Hepatocyte (in vitro differentiated cells): Measurements from ENCODE around the gene PDE11A. TPM values are rescaled to one million over a fixed set of nuclear protein-coding genes. Genes with fewer than 3 reads are reported as not detected.

ENCODE experiments used
- DNase-seq: peaks from one replicate; pipeline ENCODE4 v3.0.0-alpha.2; 2016; ENCODE audit warnings: low spot score
- H2AFZ ChIP-seq: fragments of 200-600 bp; sonication (generic); 2 replicates; pipeline ENCODE4 v1.6.0; 2016; ENCODE audit warnings: antibody characterized with exemption, mild to moderate bottlenecking
- H3K27ac ChIP-seq: fragments of 200-600 bp; sonication (generic); 2 replicates; pipeline ENCODE4 v1.5.1; 2016; ENCODE audit warnings: mild to moderate bottlenecking
- H3K27me3 ChIP-seq: fragments of 200-600 bp; sonication (generic); 2 replicates; pipeline ENCODE4 v1.6.1; 2016
- H3K36me3 ChIP-seq: fragments of 200-600 bp; sonication (generic); replicated peaks from 2 replicates; pipeline ENCODE4 v1.5.1; 2016; ENCODE audit warnings: low read depth; ENCODE audit not compliant: insufficient read depth
- H3K4me1 ChIP-seq: fragments of 200-600 bp; sonication (generic); 2 replicates; pipeline ENCODE4 v1.5.1; 2016; ENCODE audit warnings: mild to moderate bottlenecking, moderate library complexity; ENCODE audit not compliant: insufficient read depth
- H3K4me2 ChIP-seq: fragments of 200-600 bp; sonication (generic); 2 replicates; pipeline ENCODE4 v1.6.0; 2016
- H3K4me3 ChIP-seq: fragments of 200-600 bp; sonication (generic); 2 replicates; pipeline ENCODE4 v1.5.1; 2016; ENCODE audit warnings: mild to moderate bottlenecking
- H3K79me2 ChIP-seq: fragments of 200-600 bp; sonication (generic); 2 replicates; pipeline ENCODE4 v1.6.0; 2017; ENCODE audit warnings: mild to moderate bottlenecking
- H3K9me2 ChIP-seq: fragments of 200-600 bp; sonication (generic); replicated peaks from 2 replicates; pipeline ENCODE4 v1.6.0; 2017; ENCODE audit warnings: mild to moderate bottlenecking; ENCODE audit not compliant: insufficient read depth
- H3K9me3 ChIP-seq: fragments of 200-600 bp; sonication (generic); 2 replicates; pipeline ENCODE4 v1.5.1; 2016; ENCODE audit warnings: low read depth, mild to moderate bottlenecking
- H4K20me1 ChIP-seq: fragments of 200-600 bp; sonication (generic); 2 replicates; pipeline ENCODE4 v1.6.0; 2016; ENCODE audit warnings: mild to moderate bottlenecking; ENCODE audit not compliant: insufficient read depth, poor library complexity, severe bottlenecking
- EZH2 ChIP-seq: fragments of 200-600 bp; sonication (generic); IDR thresholded peaks from 2 replicates; pipeline ENCODE4 v1.6.1; 2016; ENCODE audit warnings: antibody characterized with exemption, mild to moderate bottlenecking, borderline replicate concordance
- EZH2phosphoT487 ChIP-seq: fragments of 200-600 bp; sonication (generic); IDR thresholded peaks from one replicate; pipeline ENCODE4 v1.6.1; 2018; ENCODE audit warnings: antibody characterized with exemption, mild to moderate bottlenecking, low read depth, moderate library complexity; ENCODE audit not compliant: unreplicated experiment, severe bottlenecking
- WGBS: methylation state at CpG from one replicate; pipeline ENCODE4 v1.1.6; 2016; ENCODE audit warnings: low lambda C conversion rate; ENCODE audit errors: missing lambda C conversion rate; 5-methylcytosine and 5-hydroxymethylcytosine counted together
- polyA plus RNA-seq: library from polyadenylated mRNA; unstranded; fragments of >200 nt; fragmentation: Nextera tagmentation; extraction: Ambion mirVana; gene quantifications from 2 replicates; pipeline ENCODE4 v1.2.1, GENCODE V29; 2016
- total RNA-seq: library from RNA; depleted of rRNA; stranded (reverse); fragments of >200 nt; gene quantifications from 2 replicates; pipeline ENCODE4 v1.2.3, GENCODE V29; 2014
- TF ChIP-seq, protein P1 (sequence below): fragments of 200-600 bp; sonication (generic); IDR thresholded peaks from 2 replicates; pipeline ENCODE4 v1.5.1; 2016; ENCODE audit warnings: antibody characterized with exemption, mild to moderate bottlenecking; ENCODE audit not compliant: poor library complexity

PDE11A gene
- total and polyA plus RNA-seq, 2 experiments from 2014 or later, result 0.71 to 1.9 TPM

DNA sequence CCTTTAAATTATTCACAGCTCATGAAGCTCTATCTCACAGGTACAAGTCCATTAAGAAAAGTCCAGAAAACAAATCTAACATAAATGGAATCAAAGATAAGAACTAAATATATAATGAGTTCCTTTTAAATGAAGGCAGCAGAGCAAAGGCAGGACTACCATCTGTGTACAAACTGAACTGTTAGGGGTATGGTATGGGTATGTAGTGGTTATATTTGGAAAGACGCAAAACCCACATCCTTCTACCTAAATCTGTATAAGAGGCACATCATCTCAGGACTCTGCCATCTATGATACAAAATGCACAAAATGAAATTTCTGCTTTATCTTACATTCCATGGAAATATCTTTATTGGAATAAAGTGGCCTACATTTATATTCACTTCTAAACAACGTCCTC lies 59.9 kb downstream of the PDE11A start:
- Histone ChIP-seq H3K36me3 (no peaks in the 10 kb centered on the region), H2AFZ (no peak overlapping the region), H3K4me1 (no peaks in the 10 kb centered on the region), H3K27me3 (no peaks in the 10 kb centered on the region), H3K79me2 (no peaks in the 10 kb centered on the region), H3K4me2 (no peak overlapping the region), H4K20me1 (no peaks in the 10 kb centered on the region), H3K4me3 (no peak overlapping the region), H3K9me3 (no peaks in the 10 kb centered on the region), H3K27ac (no peak overlapping the region), H3K9me2 (no peaks in the 10 kb centered on the region)
- WGBS, result 93% methylated on average over 2 of the region's 2 CpGs
- no peak for TF ChIP-seq EZH2phosphoT487
- TF ChIP-seq, protein P1, sequence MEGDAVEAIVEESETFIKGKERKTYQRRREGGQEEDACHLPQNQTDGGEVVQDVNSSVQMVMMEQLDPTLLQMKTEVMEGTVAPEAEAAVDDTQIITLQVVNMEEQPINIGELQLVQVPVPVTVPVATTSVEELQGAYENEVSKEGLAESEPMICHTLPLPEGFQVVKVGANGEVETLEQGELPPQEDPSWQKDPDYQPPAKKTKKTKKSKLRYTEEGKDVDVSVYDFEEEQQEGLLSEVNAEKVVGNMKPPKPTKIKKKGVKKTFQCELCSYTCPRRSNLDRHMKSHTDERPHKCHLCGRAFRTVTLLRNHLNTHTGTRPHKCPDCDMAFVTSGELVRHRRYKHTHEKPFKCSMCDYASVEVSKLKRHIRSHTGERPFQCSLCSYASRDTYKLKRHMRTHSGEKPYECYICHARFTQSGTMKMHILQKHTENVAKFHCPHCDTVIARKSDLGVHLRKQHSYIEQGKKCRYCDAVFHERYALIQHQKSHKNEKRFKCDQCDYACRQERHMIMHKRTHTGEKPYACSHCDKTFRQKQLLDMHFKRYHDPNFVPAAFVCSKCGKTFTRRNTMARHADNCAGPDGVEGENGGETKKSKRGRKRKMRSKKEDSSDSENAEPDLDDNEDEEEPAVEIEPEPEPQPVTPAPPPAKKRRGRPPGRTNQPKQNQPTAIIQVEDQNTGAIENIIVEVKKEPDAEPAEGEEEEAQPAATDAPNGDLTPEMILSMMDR, result no peak
- TF ChIP-seq EZH2, result no peak
- DNase-seq, result no peak

DNA sequence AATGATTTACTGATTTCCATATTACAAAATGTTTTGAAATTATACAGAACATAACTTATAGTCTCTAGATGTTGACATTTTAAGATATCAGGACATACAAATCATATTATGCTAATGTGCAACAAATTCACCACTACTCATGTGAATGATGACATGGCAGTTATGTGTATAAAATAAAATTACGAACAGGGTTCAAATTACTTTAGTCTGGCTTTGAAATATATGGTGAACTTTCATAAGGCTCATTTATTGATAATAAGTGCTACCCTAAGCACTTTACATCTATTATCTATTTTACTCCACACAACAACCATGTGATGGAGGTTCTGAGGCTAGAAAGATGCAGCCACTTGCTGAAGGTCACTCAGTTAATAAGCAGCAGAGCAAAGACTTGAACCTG lies 62.8 kb downstream of the PDE11A start:
- TF ChIP-seq, protein P1, result no peak
- TF ChIP-seq EZH2 (no peak), EZH2phosphoT487 (no peak)
- Histone ChIP-seq H3K27ac (no peak overlapping the region), H3K4me3 (no peak overlapping the region), H2AFZ (no peak overlapping the region), H3K9me3 (no peaks in the 10 kb centered on the region), H3K4me2 (no peak overlapping the region), H3K27me3 (no peaks in the 10 kb centered on the region), H4K20me1 (no peaks in the 10 kb centered on the region), H3K36me3 (no peaks in the 10 kb centered on the region), H3K79me2 (no peaks in the 10 kb centered on the region), H3K9me2 (no peaks in the 10 kb centered on the region), H3K4me1 (no peaks in the 10 kb centered on the region)
- no peak for DNase-seq
- 97% methylated on average over 1 of the region's 1 CpG for WGBS

DNA sequence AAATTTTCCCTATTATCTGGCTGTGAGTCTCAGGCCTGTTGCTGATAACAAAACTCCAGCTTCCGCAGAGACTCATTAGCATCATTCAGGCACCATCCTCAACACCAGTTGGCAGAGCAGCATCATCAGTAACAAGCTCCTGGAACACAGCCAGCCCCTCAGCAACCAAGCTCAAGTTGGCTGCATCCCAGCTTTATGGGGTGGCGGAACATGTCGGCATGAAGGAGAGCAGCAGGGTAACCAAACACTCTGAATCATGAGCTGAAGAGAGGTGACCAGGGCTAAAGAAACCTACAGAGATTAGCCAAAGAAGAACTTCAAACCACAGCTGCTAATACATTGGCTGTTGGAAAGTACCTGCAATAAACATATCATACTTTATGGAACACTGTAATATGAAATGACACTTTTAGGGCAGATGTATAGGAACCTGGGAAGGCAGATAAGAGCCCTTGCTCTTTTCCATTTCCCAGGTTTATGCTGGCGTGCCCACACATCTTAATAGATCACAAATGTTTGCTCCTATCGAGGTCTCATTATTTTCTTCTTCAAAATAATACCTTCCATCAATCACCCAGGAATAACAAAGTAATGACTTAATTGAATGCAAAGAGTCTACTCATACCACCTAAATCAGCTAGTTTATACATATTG lies 63.8 kb downstream of the PDE11A start:
- no peak overlapping the region for H3K27ac ChIP-seq
- H3K4me2 ChIP-seq, result no peak overlapping the region
- no peak overlapping the region for H3K4me3 ChIP-seq
- peak; percentile 46 for DNase-seq
- H3K36me3 ChIP-seq, result no peaks in the 10 kb centered on the region
- no peaks in the 10 kb centered on the region for H3K4me1 ChIP-seq
- H3K79me2 ChIP-seq, result no peaks in the 10 kb centered on the region
- H2AFZ ChIP-seq, result no peak overlapping the region
- TF ChIP-seq EZH2phosphoT487 (no peak), EZH2 (no peak)
- TF ChIP-seq, protein P1, result no peak
- H3K9me2 ChIP-seq, result no peaks in the 10 kb centered on the region
- H3K9me3 ChIP-seq, result no peaks in the 10 kb centered on the region
- H4K20me1 ChIP-seq, result no peaks in the 10 kb centered on the region
- 63% methylated on average over 5 of the region's 5 CpGs for WGBS
- no peaks in the 10 kb centered on the region for H3K27me3 ChIP-seq

DNA sequence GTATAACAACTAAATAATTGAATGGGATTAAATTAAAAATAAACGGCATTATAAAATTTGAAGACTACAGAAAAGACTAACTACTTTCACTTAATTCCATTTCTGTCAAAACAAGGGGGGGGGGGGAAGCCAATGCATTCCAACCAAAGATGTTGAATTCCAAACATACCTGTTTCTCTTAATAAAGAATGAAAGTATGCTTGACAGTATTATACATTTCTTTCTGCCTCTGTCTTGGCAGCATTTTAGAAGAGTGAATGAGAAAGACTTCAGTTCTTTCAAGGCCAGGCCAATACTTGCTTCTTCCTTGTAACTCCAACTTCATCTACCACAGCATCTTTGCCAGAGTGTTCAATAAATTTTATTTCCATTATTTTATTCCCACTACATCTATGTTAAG lies 65.9 kb downstream of the PDE11A start:
- 91% methylated on average over 1 of the region's 1 CpG for WGBS
- no peak overlapping the region for H3K4me2 ChIP-seq
- no peaks in the 10 kb centered on the region for H3K9me2 ChIP-seq
- TF ChIP-seq EZH2phosphoT487, result no peak
- TF ChIP-seq EZH2, result no peak
- TF ChIP-seq, protein P1, result no peak
- H2AFZ ChIP-seq, result no peak overlapping the region
- H3K27ac ChIP-seq, result no peak overlapping the region
- H4K20me1 ChIP-seq, result no peaks in the 10 kb centered on the region
- no peaks in the 10 kb centered on the region for H3K79me2 ChIP-seq
- H3K4me3 ChIP-seq, result no peak overlapping the region
- no peaks in the 10 kb centered on the region for H3K4me1 ChIP-seq
- no peaks in the 10 kb centered on the region for H3K9me3 ChIP-seq
- DNase-seq, result no peak
- no peaks in the 10 kb centered on the region for H3K36me3 ChIP-seq
- H3K27me3 ChIP-seq, result no peaks in the 10 kb centered on the region
